Sigmoid colon (tissue), 4 donors: ENCODE measurements around the gene EEA1.

Experiments used
- CTCF ChIP-seq, 4 experiments: fragments of 450-650 bp in 3 of 4; fragments of 200-600 bp in 1 of 4; IDR thresholded peaks; one replicate each; pipeline ENCODE4 v1.5.1; 2016 to 2019; ENCODE audit warnings: antibody characterized with exemption in 4 of 4, mild to moderate bottlenecking in 3 of 4, moderate library complexity in 2 of 4
- POLR2A ChIP-seq, 2 donors: fragments of 450-650 bp; IDR thresholded peaks; one replicate each; pipeline ENCODE4 v1.6.1; 2016; ENCODE audit warnings: antibody characterized with exemption in 2 of 2, mild to moderate bottlenecking in 2 of 2, moderate library complexity in 2 of 2
- POLR2AphosphoS5 ChIP-seq, 4 donors: sonication (generic); formaldehyde crosslinking; IDR thresholded peaks; one replicate each; pipeline ENCODE4 v1.6.1; 2017; ENCODE audit warnings: antibody characterized with exemption in 4 of 4

- no peak for TF ChIP-seq CTCF (IDR thresholded peaks at IDR 0.05)
- no peak for TF ChIP-seq POLR2AphosphoS5 (IDR thresholded peaks at IDR 0.05)
- no peak for TF ChIP-seq POLR2A (IDR thresholded peaks at IDR 0.05)
Measured at GRCh38 chr12:92930421-92930820, 1.3 kb upstream of the EEA1 start.
